Uterus (tissue), 4 donors: Measurements from ENCODE around the gene CDH22. TPM values are rescaled to one million over a fixed set of nuclear protein-coding genes. Genes with fewer than 3 reads are reported as not detected.

Experiments
- DNase-seq, 2 donors: peaks; one replicate each; pipeline ENCODE4 v3.0.0-alpha.2; 2019 to 2020
- H3K27ac ChIP-seq, 2 donors: fragments of 200-600 bp; sonication (generic); 1 replicate in 1 of 2; 2 replicates in 1 of 2; pipeline ENCODE4 v1.5.1; 2016 to 2018
- H3K27me3 ChIP-seq, 2 donors: fragments of 200-600 bp; sonication (generic); one replicate each; pipeline ENCODE4 v1.5.1; 2018 to 2019; ENCODE audit warnings: control low read depth in 1 of 2
- H3K36me3 ChIP-seq, 2 donors: fragments of 200-600 bp; sonication (generic); one replicate each; pipeline ENCODE4 v1.5.1; 2019; ENCODE audit warnings: control low read depth in 1 of 2
- H3K4me1 ChIP-seq, 2 donors: fragments of 200-600 bp; sonication (generic); one replicate each; pipeline ENCODE4 v1.5.1; 2018 to 2019; ENCODE audit warnings: control low read depth in 1 of 2
- H3K4me3 ChIP-seq, 2 donors: fragments of 200-600 bp; sonication (generic); 1 replicate in 1 of 2; 2 replicates in 1 of 2; pipeline ENCODE4 v1.5.1; 2018 to 2019; ENCODE audit warnings: mild to moderate bottlenecking in 1 of 2
- H3K9me3 ChIP-seq, 2 donors: fragments of 200-600 bp; sonication (generic); one replicate each; pipeline ENCODE4 v1.5.1; 2019; ENCODE audit warnings: control low read depth in 1 of 2
- POLR2A ChIP-seq, 2 donors: fragments of 450-650 bp; IDR thresholded peaks; one replicate each; pipeline ENCODE4 v1.6.1; 2016; ENCODE audit warnings: antibody characterized with exemption in 2 of 2, mild to moderate bottlenecking in 1 of 2, moderate library complexity in 1 of 2
- intact Hi-C: fragments of 100-400 bp; cut with DNase I; formaldehyde crosslinking; loops from one replicate; pipeline ENCODE4 v1.15.1; 2023; ENCODE audit warnings: low total_unique reads
- total RNA-seq, 4 donors: library from RNA; depleted of rRNA in 3 of 4; stranded (reverse); fragments of >200 nt in 3 of 4; gene quantifications; one replicate each; pipeline versions ENCODE4 v1.1.0 to v1.2.4, GENCODE V29; 2014 to 2023
- TF ChIP-seq, protein P1 (sequence below), 4 experiments: fragments of 200-600 bp in 2 of 4; fragments of 450-650 bp in 2 of 4; sonication (generic) in 2 of 4; IDR thresholded peaks; one replicate each; pipeline ENCODE4 v1.5.1; 2016 to 2019; ENCODE audit warnings: antibody characterized with exemption in 4 of 4, mild to moderate bottlenecking in 2 of 4, moderate library complexity in 1 of 4
- donor health status: DM: yes; HTN: yes; CAD: no.

Gene CDH22
- total RNA-seq, 4 donors from 2014 or later: 0.48 to 0.49 TPM; not detected in 2

DNA sequence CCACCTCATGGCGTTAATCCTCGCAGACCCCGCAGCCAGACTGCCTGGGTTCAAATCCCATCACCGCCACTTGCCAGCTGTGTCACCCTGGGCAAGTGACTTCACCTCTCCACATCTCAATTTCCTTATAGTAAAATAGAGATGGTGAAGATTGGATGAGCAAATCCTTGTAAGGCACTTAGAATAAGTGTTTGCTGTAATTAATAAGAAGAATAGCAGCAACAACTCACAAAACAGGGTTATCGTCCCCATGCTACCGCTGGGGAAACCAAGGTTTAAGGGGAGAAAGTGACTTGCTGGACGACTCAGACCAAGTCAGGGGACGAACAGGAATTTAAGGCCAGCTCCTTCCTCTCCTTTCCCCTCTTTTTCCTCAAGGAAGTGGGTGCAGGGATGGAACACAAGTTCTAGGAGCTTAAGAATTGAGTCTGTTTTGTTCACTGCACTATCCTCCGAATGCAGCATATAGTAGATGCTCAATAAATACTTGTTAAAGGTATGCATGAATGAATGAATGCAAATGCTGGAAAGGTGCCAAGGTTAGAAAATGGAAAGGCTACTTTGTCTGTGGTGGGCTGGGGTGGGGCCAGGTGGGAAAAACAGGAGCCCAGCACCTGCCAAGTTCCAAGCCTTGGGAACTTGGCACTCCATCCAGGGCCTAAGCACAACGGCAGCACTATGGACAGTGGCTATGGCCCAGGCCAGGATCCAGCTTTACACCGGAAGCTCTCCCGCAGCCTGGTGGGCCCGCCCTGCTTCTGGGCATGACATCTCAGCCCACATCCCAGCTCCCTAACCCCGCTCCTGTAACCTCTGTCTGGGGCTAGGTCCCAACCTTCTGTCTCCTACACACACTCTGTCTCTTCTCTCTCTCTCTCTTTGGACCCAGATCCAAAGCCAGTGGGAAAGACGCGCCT, 4.9 kb upstream of the CDH22 start:
- H3K4me1 ChIP-seq: peaks cover 0 to 6% of the 10 kb centered on the region in 2 donors
- H3K36me3 ChIP-seq: no peaks in the 10 kb centered on the region
- intact Hi-C loops: no loop called here
- no peak overlapping the region for H3K27ac ChIP-seq
- no peak for DNase-seq
- H3K9me3 ChIP-seq: no peaks in the 10 kb centered on the region
- H3K27me3 ChIP-seq: peaks cover 11 to 52% of the 10 kb centered on the region in 2 donors
- H3K4me3 ChIP-seq: no peak overlapping the region
- TF ChIP-seq, protein P1, sequence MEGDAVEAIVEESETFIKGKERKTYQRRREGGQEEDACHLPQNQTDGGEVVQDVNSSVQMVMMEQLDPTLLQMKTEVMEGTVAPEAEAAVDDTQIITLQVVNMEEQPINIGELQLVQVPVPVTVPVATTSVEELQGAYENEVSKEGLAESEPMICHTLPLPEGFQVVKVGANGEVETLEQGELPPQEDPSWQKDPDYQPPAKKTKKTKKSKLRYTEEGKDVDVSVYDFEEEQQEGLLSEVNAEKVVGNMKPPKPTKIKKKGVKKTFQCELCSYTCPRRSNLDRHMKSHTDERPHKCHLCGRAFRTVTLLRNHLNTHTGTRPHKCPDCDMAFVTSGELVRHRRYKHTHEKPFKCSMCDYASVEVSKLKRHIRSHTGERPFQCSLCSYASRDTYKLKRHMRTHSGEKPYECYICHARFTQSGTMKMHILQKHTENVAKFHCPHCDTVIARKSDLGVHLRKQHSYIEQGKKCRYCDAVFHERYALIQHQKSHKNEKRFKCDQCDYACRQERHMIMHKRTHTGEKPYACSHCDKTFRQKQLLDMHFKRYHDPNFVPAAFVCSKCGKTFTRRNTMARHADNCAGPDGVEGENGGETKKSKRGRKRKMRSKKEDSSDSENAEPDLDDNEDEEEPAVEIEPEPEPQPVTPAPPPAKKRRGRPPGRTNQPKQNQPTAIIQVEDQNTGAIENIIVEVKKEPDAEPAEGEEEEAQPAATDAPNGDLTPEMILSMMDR (IDR thresholded peaks at IDR 0.05): no peak
- no peak for TF ChIP-seq POLR2A (IDR thresholded peaks at IDR 0.05)

DNA sequence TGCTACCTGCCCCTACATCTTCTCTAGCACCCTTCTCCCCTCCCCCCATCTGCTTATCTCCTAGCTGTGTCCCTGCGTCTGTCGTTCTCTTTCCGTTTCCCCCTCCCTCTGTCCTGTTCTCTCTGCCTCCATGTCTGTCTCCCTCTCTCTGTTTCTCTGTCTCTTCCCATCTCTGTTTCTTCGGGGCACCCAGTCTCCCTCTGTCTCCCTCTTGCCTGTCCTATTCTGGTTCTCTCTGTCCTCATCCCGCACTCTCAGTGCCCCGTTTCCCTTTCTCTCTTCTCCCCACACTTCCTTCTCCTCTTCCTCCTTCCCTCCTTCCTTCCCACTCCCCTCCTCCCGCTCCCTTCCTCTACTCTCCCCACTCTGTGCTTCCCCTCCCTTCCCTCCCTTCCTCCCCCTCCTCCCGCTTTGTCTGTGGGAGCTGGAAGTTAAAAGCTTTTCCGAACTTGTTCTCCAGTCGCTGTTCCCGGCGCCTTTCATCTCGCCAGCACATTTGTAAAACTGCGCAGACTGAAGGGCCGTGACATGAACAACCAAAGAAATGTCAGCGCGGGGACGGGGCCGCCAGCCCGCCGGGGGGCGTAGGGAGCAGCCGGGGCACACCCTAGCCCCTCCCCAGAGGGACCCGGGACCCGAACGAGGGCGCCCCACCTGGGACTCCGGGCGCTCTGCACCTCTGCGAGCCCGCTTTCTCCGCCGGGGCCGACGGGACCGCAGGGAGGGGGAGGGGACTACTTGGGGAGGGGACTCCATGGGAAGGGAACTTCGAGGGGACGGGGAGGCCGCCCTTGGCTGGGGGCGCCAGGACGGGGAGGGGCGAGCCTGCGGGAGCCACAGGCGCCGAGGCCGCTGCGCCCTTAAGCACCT, 4.0 kb upstream of the CDH22 start:
- no peak overlapping the region for H3K27ac ChIP-seq
- no peaks in the 10 kb centered on the region for H3K9me3 ChIP-seq
- no peaks in the 10 kb centered on the region for H3K36me3 ChIP-seq
- H3K4me1 ChIP-seq: peaks cover 0 to 12% of the 10 kb centered on the region in 2 donors
- no peak overlapping the region for H3K4me3 ChIP-seq
- intact Hi-C loops: no loop called here
- no peak for TF ChIP-seq POLR2A (IDR thresholded peaks at IDR 0.05)
- TF ChIP-seq, protein P1 (IDR thresholded peaks at IDR 0.05): no peak
- peaks cover 16 to 53% of the 10 kb centered on the region in 2 donors for H3K27me3 ChIP-seq
- DNase-seq: no peak

DNA sequence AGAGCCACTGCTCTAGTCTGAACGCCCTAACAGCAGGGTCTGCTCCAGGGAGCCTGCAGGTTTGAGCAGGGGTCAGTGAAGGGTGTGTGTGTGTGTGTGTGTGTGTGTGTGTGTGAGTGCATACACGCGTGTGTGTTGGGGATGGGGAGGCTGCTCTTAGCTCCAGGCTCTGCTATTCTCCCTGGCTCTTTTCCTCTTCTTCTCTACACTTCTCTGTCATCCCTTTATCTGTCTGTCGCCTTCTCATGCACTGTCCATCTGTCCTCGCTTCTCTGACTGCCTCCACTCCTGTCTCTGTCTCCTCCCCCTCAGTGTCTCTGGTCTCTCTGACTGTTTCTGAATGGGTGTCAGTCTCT, 3.4 kb upstream of the CDH22 start:
- no peak for TF ChIP-seq POLR2A (IDR thresholded peaks at IDR 0.05)
- TF ChIP-seq, protein P1 (IDR thresholded peaks at IDR 0.05): no peak
- Histone ChIP-seq H3K36me3 (no peaks in the 10 kb centered on the region), H3K4me1 (peaks cover 0 to 16% of the 10 kb centered on the region in 2 donors), H3K27ac (no peak overlapping the region), H3K4me3 (no peak overlapping the region), H3K27me3 (peaks cover 16 to 59% of the 10 kb centered on the region in 2 donors), H3K9me3 (no peaks in the 10 kb centered on the region)
- DNase-seq: no peak
- intact Hi-C loops: no loop called here

DNA sequence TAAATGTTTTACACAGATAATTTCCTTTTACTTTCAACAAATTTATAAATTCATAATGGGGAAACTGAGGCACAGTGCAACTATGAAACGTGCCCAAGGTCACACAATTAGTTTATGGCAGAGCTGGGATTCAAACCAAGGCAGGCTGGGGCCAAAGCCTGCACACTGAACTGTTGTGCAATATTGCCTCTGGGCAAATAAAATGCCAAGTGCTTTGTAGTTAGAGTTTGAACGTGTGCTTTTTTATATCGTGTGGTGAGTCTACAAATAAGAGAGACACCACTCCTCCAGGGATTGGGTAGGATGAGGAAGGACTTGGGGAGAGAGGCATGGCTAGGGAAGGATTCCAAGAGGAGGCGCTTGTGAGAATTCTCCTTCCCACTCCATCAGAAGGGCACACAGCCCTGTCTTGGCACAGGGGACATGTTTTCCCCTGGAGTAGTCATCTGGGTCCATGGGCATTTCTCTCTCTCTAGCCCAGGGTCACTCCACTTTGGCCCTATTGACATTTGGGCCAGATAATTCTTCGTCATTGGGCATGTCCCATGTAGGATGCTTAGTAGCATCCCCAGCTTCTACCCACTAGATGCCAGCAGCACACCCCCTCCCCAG, 2.8 kb upstream of the CDH22 start:
- Histone ChIP-seq H3K27me3 (peaks cover 16 to 65% of the 10 kb centered on the region in 2 donors), H3K9me3 (no peaks in the 10 kb centered on the region), H3K4me3 (no peak overlapping the region), H3K27ac (no peak overlapping the region), H3K36me3 (no peaks in the 10 kb centered on the region), H3K4me1 (peaks cover 0 to 16% of the 10 kb centered on the region in 2 donors)
- no peak for DNase-seq
- intact Hi-C loops: no loop called here
- TF ChIP-seq, protein P1 (IDR thresholded peaks at IDR 0.05): no peak
- TF ChIP-seq POLR2A (IDR thresholded peaks at IDR 0.05): no peak
